Measurements from ENCODE around the gene MLF2.

DNA sequence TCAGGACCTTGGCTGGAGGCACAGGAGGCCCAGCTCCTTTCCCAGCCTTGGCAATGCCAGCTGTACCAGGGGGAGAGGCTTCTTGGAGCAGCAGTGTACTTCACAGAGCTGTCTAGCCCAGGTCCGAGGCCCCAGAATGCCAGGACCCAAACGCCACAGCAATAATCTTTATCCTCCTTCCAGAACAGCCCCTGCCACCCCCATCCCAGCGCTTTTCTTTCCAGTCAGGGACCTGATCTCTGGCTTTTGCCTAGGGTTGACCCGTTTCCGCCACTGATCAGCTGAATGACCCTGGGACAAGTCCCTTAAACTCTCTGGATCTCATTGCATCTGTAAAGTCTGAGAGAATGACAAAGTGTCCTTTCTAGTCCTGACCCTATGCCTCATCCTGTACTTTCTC, 24.4 kb upstream of the MLF2 start:
- TF ChIP-seq, protein P1, sequence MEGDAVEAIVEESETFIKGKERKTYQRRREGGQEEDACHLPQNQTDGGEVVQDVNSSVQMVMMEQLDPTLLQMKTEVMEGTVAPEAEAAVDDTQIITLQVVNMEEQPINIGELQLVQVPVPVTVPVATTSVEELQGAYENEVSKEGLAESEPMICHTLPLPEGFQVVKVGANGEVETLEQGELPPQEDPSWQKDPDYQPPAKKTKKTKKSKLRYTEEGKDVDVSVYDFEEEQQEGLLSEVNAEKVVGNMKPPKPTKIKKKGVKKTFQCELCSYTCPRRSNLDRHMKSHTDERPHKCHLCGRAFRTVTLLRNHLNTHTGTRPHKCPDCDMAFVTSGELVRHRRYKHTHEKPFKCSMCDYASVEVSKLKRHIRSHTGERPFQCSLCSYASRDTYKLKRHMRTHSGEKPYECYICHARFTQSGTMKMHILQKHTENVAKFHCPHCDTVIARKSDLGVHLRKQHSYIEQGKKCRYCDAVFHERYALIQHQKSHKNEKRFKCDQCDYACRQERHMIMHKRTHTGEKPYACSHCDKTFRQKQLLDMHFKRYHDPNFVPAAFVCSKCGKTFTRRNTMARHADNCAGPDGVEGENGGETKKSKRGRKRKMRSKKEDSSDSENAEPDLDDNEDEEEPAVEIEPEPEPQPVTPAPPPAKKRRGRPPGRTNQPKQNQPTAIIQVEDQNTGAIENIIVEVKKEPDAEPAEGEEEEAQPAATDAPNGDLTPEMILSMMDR (IDR thresholded peaks at IDR 0.05), result no peak
- TF ChIP-seq POLR2A (IDR thresholded peaks at IDR 0.05), result no peak

Measured in tibial nerve (tissue), 3 donors.